Occipital lobe (tissue), 2 donors: ENCODE results near the gene CNOT3. TPM values are rescaled to one million over a fixed set of nuclear protein-coding genes. Genes with fewer than 3 reads are reported as not detected.

Experiments
- DNase-seq: peaks from one replicate; lab custom pipeline; 2025; lab: John Stamatoyannopoulos, UW
- total RNA-seq: library from RNA; depleted of rRNA; stranded (reverse); fragments of >200 nt; gene quantifications from one replicate; pipeline ENCODE4 v1.2.3, GENCODE V29; 2014

CNOT3 gene
- total RNA-seq, 1 donor from 2014 or later, result 4.4 TPM

- DNase-seq, result no peak
Measured at GRCh38 chr19:54149021-54149812, 11.7 kb downstream of the CNOT3 start.

- peak; percentile 12 for DNase-seq
Measured at GRCh38 chr19:54151362-54152035, 13.9 kb downstream of the CNOT3 start.

GRCh38 chr19:54152267-54152666 is 14.7 kb downstream of the CNOT3 start:
- no peak for DNase-seq

- DNase-seq, result no peak
Measured at GRCh38 chr19:54152878-54153524, 15.4 kb downstream of the CNOT3 start.

- no peak for DNase-seq
Measured at GRCh38 chr19:54153731-54154326, 16.3 kb downstream of the CNOT3 start.

GRCh38 chr19:54154603-54155345 is 17.2 kb downstream of the CNOT3 start:
- DNase-seq, result no peak

GRCh38 chr19:54155694-54156093 is 18.1 kb downstream of the CNOT3 start:
- DNase-seq, result no peak

GRCh38 chr19:54156490-54156889 is 18.9 kb downstream of the CNOT3 start:
- no peak for DNase-seq

- DNase-seq, result no peak
Measured at GRCh38 chr19:54156953-54157352, 19.4 kb downstream of the CNOT3 start.

- DNase-seq, result no peak
Measured at GRCh38 chr19:54158812-54159351, 21.3 kb downstream of the CNOT3 start.

GRCh38 chr19:54159352-54160181 is 22.0 kb downstream of the CNOT3 start, which contains the start of gene LENG1:
Gene LENG1, minus strand, starts transcription at chr19:54159721. Its CDS starts 26 bp downstream, at chr19:54159695.
- peak; percentile 99 for DNase-seq

GRCh38 chr19:54160182-54160811 is 22.7 kb downstream of the CNOT3 start:
- DNase-seq, result no peak

GRCh38 chr19:54160854-54161253 is 23.3 kb downstream of the CNOT3 start:
- DNase-seq, result no peak

GRCh38 chr19:54162241-54162805 is 24.8 kb downstream of the CNOT3 start:
- peak; percentile 50 for DNase-seq

- DNase-seq, result no peak
Measured at GRCh38 chr19:54162884-54163283, 25.3 kb downstream of the CNOT3 start.

GRCh38 chr19:54164369-54165068 is 27.0 kb downstream of the CNOT3 start:
- no peak for DNase-seq

GRCh38 chr19:54165222-54165621 is 27.7 kb downstream of the CNOT3 start:
- DNase-seq, result no peak

GRCh38 chr19:54168174-54168917 is 30.8 kb downstream of the CNOT3 start:
- DNase-seq, result peak; percentile 74
